Cardiac fibroblast (primary cell): ENCODE measurements around the gene KRTAP4-12.

Experiments used
- DNase-seq, 2 donors: peaks; one replicate each; pipeline versions ENCODE4 v3.0.0 to v3.0.0-alpha.2; 2010; ENCODE audit warnings: low read depth in 2 of 2
- H3K4me3 ChIP-seq, 2 donors: replicated peaks in 1 of 2; 1 replicate in 1 of 2; 2 replicates in 1 of 2; pipeline ENCODE4 v1.5.1; 2011; ENCODE audit warnings: low read depth in 2 of 2, low read length in 2 of 2, mild to moderate bottlenecking in 2 of 2, moderate library complexity in 1 of 2
- TF ChIP-seq, protein P1 (sequence below): IDR thresholded peaks from one replicate; pipeline ENCODE4 v1.5.1; 2011; ENCODE audit warnings: low read depth, mild to moderate bottlenecking, low read length, inconsistent platforms

The KRTAP4-12 gene

DNA sequence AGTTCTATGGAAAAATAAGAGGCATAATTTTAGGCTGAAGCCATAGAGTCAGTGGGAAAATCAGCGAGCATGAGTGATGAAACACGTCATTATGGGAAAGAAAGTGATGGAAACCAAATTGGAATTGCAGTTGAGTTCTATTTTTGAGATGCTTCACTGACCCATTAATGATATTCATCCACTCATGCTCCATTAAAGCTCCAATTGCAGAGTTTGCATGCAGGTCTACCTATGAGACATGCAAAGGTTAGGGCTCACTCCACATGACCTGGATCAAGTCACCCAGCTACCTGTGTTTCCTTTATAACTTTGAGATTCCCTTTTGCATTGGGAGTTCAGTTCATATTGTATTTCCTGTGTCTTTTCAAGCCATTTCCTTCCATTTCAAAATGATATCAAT, 50.3 kb downstream of the KRTAP4-12 start:
- no peak for DNase-seq
- TF ChIP-seq, protein P1, sequence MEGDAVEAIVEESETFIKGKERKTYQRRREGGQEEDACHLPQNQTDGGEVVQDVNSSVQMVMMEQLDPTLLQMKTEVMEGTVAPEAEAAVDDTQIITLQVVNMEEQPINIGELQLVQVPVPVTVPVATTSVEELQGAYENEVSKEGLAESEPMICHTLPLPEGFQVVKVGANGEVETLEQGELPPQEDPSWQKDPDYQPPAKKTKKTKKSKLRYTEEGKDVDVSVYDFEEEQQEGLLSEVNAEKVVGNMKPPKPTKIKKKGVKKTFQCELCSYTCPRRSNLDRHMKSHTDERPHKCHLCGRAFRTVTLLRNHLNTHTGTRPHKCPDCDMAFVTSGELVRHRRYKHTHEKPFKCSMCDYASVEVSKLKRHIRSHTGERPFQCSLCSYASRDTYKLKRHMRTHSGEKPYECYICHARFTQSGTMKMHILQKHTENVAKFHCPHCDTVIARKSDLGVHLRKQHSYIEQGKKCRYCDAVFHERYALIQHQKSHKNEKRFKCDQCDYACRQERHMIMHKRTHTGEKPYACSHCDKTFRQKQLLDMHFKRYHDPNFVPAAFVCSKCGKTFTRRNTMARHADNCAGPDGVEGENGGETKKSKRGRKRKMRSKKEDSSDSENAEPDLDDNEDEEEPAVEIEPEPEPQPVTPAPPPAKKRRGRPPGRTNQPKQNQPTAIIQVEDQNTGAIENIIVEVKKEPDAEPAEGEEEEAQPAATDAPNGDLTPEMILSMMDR: no peak
- no peak overlapping the region for H3K4me3 ChIP-seq
